GM10266 (cell line): ENCODE results near the gene TLR6.

ENCODE experiments used
- DNase-seq: peaks from one replicate; pipeline ENCODE4 v3.0.0; 2012; ENCODE audit errors: extremely low spot score
- TF ChIP-seq, protein P1 (sequence below): IDR thresholded peaks from 2 replicates; pipeline ENCODE4 v1.5.1; 2012; ENCODE audit warnings: mild to moderate bottlenecking, low read depth; ENCODE audit not compliant: control insufficient read depth, insufficient read depth; ENCODE audit errors: missing control alignments

The TLR6 gene, protein sequence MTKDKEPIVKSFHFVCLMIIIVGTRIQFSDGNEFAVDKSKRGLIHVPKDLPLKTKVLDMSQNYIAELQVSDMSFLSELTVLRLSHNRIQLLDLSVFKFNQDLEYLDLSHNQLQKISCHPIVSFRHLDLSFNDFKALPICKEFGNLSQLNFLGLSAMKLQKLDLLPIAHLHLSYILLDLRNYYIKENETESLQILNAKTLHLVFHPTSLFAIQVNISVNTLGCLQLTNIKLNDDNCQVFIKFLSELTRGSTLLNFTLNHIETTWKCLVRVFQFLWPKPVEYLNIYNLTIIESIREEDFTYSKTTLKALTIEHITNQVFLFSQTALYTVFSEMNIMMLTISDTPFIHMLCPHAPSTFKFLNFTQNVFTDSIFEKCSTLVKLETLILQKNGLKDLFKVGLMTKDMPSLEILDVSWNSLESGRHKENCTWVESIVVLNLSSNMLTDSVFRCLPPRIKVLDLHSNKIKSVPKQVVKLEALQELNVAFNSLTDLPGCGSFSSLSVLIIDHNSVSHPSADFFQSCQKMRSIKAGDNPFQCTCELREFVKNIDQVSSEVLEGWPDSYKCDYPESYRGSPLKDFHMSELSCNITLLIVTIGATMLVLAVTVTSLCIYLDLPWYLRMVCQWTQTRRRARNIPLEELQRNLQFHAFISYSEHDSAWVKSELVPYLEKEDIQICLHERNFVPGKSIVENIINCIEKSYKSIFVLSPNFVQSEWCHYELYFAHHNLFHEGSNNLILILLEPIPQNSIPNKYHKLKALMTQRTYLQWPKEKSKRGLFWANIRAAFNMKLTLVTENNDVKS

DNA sequence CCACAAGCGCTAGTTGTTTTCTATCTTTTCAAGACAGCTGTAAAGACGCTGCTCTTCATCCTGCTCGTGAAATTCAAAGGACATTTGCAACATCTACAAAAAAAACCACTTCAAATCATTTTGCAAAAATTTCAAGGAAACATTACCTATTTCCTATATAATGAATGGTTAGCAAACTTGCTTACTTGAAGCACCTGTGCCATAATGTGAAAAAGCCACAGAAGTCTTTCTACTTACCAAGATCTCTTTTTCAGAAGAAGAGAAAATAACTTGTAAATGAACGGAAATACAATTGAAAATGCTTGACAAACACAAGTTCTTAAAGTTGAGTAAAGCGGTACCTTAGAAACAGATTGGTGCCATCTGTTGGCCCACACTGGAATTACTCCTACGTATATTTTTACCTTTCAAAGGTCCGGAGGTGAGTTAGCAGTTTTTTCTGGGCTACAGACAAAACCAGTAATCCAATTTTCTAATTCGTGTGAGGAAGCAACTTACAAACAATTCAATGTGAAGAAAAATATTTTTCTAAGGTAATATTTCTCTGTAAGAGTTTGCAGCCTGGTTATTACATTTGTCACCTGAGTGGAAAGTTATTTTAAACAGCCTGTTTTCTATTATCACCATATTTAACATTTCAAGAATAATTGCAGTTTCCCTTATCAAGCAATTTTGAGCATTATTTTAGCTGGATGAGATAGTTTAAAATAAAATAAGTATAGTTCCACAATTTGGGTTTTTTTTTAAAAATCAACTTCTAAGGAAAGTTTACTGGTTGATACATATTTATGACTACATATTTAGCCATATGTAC, at the start of gene TLR6:
TLR6 (minus strand) TSS at position 294 of the 814 bp plus-strand sequence. CDS start 27,344 bp downstream, outside the sequence.
- DNase-seq = peak; percentile 50
- TF ChIP-seq, protein P1, sequence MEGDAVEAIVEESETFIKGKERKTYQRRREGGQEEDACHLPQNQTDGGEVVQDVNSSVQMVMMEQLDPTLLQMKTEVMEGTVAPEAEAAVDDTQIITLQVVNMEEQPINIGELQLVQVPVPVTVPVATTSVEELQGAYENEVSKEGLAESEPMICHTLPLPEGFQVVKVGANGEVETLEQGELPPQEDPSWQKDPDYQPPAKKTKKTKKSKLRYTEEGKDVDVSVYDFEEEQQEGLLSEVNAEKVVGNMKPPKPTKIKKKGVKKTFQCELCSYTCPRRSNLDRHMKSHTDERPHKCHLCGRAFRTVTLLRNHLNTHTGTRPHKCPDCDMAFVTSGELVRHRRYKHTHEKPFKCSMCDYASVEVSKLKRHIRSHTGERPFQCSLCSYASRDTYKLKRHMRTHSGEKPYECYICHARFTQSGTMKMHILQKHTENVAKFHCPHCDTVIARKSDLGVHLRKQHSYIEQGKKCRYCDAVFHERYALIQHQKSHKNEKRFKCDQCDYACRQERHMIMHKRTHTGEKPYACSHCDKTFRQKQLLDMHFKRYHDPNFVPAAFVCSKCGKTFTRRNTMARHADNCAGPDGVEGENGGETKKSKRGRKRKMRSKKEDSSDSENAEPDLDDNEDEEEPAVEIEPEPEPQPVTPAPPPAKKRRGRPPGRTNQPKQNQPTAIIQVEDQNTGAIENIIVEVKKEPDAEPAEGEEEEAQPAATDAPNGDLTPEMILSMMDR = peak; percentile 67

DNA sequence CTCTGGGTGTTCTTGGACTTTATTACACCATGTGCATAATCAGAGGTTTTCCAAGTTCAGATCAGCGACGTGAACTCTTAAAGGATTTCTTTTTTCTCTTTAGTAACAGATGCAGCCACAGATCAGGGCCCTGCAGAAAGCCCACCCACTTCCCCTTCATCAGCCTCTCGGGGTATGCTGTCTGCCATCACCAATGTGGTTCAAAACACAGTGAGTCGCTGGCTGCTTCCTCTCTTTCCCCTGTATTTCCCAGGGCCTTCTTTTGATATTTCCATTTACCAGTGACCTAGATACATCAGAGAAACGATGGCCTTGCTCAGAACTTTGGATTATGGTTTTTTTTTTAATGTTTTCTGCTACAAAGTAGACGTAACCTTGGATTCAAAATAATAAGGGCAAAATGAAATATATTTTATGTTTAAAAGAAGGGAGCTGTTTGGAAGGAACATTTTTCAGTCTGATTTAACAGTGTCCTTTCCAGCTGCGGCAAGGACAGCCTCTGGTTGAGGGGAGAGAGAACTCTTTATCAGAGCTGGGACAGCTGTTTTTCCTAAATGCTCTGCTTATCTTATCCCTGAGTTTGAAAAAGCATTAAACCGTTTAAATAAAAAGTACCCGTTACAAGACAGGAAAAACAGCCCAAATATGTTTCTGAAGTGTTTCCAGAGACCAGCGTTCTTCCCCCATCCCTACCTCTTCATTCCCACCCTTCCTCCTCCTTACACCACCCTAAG, 49.2 kb upstream of the TLR6 start:
- DNase-seq = no peak
- TF ChIP-seq, protein P1 = no peak

DNA sequence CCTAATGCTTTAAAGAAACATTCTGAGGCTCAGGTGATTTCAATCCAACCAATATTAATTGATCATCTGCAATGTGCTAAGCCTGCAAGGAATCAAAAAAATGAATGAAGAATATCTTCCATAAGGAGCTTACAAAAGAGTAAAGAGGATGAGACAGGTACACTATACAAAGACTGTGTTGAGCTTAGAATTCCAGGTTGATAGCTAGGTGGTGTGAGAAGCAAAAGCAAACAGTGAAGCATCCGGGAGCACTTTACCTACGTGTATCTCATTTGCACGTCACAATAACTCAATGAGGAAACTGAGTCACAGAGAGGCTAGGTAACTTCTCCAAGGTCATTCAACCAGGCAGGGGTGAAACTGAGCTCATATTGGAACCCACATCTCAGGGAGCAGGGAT, 48.1 kb upstream of the TLR6 start:
- no peak for DNase-seq
- TF ChIP-seq, protein P1 = no peak

DNA sequence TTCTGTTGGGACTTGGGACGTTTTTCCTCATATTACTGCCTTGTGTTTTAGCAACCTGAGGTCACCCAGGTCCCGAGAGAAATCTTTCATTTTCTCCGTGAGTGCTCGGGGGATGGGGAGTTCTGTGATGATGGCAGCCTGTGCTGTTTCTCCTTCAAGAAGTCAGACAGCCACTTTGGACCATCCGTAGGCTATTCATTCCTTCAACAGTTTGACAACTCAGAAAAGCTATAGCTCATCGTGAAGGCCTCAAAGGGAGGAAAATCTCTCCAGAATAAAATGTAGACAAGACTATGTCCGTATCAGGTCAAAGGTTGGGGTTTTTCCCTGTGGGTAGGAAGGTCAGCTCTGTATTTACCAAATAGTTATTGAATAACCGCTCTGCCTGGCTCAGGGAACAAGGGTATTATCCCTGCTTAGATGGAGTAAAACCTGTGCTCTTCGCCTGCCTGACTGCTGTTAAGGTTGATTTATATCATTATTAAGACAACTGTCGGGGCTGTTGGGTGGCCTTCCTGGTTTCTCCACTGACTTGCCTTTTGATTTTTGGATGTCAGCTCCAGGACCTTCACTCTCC, 47.6 kb upstream of the TLR6 start:
- no peak for DNase-seq
- TF ChIP-seq, protein P1 = no peak

DNA sequence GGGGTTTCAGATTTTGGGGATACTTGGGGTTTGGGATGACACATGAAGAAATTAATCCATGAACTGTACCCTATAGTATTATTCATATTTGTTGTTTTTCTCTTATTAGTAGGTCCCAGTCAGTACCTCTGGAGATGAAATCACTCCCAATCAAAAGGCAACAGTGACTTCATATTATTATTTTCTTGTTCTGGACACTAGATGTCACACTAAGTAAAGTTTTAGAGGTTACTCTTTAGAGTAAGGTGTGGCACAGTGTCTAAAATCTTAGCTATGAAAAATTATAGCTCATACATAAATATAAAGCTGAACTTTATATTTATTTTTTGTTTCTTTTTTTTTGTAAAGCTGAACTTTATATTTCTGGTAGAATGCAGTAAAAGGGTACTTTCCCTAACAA, 46.1 kb upstream of the TLR6 start:
- TF ChIP-seq, protein P1 = peak; percentile 29
- peak; percentile 50 for DNase-seq

DNA sequence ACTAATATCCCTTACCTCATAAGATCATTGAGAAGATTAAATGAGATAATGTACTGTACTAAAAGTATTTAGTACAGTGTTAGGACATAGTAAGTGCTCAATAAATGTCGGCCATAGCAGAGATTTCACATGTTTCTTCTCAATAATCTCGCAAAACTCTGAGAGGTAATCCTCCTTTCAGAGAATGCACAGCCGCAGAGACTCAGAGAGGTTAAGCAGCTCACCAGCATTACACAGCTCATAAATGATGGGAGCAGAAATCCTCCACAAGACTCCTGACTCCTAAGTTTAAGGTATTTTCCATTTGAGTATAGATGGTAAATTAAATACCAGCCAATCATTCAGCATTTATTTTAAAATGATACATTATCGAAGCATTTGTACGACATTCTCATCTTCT, 45.6 kb upstream of the TLR6 start:
- no peak for DNase-seq
- TF ChIP-seq, protein P1 = no peak
